G401.6 (cell line): Measurements from ENCODE around the gene CABP7.
"Not testable (repeated sequence)": the region's sequence is repeated elsewhere in the genome, so short reads cannot be mapped to it uniquely, and the experiment has no call there.

Experiments
- FAIRE-seq: peaks from 2 replicates; lab custom pipeline; 2012; peaks lifted over from hg19 to GRCh38; lab: Jason Lieb, UNC

Gene CABP7

DNA sequence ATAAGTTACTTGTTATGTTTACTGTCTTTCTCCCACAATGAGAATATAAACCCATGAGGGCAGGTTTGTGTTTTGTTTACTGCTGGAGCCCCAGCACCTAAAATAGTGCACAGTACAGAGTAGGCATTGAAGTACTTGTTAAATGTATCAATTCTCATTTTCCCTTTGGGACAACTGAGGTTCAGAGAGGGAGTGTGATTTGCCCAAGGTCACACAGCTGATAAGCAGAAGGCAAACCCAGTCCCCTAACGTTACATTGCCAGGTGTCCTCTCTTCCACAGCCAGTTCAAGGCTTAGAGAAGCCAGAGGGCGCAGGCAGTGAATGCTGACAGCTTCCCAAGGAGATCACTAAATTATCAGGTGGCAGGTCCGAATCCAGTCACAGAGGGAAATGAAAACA is 30.2 kb downstream of the CABP7 start:
- no peak for FAIRE-seq

DNA sequence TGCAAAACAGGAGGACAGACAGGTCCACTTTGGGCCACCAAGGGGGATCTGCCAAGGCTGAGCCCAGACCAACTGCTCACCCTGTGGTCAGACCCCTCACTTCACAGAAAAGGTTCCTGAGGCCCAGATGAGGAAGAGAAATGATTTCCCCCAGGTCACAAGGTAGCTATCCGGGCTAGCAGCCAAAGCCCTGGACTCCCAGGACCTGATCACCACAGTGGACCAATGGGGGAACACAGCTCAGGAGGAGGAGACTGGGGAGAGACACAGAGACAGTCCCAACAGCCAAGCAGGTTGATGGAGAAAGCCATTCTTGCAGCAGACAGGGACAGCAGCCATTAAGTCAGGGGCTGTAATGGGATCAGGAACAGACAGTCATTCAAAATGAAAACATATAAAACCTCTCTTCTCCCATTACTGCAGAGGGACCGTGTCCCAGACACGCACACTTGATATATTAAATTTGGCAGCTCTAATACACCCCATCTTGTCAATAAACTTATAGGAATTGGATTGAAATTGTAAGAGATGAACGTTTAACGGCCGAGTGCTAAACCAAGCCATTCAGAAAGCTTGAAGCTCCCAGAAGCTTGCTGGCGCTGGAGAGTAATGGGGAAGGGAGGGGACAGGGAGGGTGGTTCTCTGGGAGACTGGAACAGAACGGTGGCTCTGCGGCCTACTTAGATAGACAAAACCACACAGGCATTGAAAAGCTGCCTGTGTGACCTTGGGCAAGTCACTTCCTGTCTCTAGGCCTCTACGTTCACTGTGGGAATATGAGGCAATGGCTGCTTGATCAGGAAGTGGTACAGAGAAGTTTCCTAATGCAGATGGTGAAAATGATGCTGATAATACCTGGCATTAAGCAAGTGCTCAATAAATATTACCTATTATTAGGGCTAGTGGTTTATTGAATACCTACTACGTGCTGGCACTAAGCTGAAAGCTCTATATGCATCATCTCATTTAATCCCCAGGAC is 31.0 kb downstream of the CABP7 start:
- no peak for FAIRE-seq

DNA sequence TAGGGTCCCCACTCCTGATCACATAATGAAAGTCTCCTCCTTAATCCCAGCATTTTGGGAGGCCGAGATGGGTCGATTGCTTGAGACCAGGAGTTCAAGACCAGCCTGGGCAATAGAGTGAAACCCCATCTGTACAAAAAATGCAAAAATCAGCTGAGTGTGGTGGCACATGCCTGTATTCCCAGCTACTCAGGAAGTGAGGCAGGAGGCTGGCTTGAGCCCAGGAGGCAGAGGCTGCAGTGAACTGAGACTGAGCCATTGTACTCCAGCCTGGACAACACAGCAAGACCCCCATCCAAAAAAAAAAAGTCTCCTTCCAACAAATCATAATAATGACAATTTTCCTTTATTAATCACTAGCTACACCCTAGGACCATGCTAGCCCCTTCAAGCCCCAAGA is 31.9 kb downstream of the CABP7 start:
- no peak for FAIRE-seq

DNA sequence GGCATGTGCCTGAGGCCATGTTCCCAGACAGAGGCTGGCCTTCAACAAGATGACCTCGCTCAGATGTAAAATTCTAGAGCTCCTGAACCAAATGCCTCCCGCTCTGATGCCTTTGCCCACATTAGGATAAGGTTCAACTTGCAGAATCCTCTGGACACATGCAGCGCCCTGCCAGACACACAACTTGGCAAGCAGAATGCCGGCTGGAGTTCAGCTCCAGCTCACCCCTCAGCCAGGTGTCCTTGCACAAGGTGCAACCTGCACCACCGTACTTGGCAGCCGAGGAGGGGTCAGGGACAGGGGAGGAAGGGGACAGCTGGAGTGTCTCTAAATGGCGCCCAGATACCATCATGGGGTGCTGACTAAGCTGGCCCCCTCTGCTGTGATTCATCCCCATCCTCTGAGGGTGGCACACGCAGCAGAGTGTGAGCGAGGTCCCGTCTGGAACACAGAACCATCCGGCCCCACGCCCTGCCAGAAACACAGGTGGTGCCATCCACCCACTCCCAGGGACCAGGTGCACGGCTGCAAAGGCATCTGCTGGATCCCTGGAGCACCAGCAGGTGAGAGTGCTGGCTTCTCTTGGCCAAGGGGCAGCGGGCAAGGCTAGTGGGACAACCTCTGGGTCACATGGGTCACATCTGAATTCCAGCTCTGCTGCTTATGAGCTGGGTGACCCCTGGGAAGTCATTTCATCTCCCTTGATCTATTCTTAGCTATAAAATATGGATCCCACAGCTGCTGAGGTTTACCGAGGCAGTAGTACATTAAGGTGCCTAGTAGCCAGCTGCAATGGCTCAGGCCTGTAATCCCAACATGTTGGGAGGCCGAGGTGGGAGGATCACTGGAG is 34.2 kb downstream of the CABP7 start:
- FAIRE-seq: no peak

DNA sequence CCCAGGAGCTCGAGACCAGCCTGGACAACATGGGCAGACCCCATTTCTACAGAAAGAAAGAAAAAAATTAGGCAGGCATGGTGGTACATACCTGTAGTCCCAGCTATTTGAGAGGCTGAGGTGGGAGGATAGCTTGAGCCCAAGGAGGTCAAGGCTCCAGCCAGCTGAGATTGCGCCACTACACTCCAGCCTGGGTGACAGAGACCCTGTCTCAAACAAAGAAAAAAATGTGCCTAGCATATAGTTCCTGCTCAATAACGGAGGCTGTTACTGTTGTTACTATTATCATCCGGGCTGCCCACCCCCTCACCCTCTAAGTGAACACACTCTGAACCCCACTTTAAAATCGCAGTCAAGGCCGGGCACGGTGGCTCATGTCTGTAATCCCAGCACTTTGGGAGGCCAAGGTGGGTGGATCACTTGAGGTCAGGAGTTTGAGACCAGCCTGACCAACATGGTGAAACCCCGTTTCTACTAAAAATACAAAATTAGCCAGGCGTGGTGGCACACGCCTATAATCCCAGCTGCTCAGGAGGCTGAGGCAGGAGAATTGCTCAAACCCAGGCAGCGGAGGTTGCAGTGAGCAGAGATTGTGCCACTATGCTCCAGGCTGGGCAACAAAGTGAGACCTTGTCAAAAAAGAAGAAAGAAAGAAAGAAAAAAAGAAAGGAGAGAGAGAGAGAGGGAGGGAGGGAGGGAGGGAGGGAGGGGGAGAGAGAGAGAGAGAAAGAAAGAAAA is 35.0 kb downstream of the CABP7 start:
- FAIRE-seq: not testable (repeated sequence)

DNA sequence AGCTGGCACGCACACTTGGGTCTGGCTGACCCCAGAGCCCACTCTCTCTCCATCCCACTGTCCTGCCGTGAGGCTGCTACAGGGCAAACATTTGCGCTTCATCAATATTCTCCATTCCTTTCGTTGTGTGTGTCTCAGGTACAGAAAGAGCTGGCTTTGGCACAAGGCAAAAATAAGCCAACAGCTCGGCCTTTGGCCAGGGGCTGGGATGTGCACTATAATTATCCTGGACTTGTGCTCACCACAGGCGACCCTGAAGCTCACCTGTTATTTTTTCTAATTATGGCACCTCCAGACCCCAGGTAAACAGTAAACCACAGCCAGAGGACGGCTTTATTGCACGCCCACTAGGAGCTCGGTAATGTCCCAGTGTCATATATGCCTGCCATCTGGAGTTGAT is 36.1 kb downstream of the CABP7 start:
- FAIRE-seq: no peak

DNA sequence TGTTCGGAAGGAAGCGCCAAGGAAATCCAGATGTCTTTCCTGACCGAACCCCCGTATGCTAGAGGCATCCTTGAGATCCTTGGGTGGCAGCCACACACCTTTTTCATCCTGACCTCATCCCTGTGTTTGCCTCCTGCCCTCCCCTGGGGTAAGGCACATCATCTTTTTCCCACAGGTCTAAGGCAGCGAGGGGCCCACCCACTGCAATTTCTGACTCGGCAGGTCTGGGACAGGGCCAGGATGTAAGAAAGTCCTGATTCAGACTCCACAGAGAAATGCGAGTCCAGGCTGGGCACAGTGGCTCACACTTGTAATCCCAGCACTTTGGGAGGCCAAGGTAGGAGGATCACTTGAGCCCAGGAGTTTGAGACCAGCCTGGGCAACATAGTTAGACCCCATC is 36.5 kb downstream of the CABP7 start:
- no peak for FAIRE-seq

DNA sequence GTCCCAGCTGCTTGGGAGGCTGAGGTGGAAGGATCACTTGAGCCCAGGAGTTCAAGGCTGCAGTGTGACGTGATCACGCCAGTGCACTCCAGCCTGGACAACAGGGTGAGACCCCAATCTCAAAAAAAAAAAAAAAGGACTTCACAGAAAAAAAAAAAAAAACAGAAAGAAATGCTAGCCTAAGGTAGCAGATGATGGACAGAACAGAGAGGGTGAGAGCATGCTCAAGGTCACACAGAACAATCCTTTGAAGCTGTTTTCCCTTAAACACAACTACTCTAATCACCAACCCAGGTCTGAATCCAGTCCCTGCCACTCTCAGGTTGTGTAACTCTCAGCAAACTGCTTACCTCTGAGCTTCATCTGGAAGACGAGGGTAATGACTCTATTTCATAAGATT is 37.3 kb downstream of the CABP7 start:
- FAIRE-seq: no peak

DNA sequence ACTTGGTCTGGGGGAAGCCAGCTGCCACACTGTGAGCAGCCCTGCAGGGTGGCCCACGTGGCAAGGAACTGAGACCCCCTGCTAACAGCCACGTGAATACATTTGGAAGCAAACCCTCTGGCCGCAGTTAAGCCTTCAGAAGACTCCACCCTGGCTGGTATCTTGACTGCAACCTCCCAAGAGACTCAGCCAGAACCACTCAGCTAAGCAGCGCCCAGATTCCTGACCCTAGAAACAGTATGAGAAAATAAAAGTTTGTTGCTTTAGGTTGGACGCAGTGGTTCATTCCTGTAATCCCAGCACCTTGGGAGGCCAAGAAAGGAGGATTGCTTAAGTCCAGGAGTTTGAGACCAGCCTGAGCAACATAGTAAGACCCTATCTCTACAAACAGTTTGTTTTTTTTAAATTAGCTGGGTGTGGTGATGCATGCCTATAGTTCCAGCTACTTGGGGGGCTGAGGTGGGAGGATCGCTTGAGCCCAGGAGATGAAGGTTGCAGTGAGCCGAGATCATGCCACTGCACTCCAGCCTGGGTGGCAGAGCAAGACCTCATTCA is 38.3 kb downstream of the CABP7 start:
- no peak for FAIRE-seq

DNA sequence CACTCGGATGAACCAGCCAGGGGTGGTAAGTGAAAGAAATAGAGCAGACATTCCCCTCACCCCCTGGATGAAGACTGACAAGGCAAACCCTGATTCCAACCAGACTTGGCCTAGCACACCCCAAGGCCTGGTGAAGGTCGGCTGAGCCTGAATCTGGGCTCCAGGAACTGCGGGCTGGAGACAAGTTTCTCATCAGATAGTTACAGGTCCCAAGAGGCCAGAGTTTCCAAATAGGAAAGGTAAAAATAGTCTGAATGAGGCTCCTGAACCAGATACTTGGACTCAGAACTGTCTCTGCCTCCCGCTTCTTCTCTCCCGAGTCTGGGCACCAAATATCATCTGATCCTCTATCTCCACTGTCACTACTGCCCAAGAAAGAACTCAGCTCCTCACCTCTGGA is 39.2 kb downstream of the CABP7 start:
- no peak for FAIRE-seq

DNA sequence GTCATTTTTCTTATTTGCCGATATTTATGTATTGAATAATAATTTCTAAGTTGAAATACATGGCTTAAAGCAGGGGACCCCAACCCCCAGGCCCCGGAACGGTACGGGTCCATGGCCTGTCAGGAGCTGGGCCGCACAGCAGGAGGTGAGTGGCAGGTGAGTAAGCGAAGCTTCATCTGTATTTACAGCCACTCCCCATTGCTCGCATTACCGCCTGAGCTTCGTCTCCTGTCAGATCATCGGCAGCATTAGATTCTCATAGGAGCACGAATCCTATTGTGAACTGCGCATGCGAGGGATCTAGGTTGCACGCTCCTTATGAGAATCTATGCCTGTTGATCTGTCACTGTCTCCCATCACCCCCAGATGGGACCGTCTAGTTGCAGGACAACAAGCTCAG is 42.5 kb downstream of the CABP7 start:
- FAIRE-seq: no peak

DNA sequence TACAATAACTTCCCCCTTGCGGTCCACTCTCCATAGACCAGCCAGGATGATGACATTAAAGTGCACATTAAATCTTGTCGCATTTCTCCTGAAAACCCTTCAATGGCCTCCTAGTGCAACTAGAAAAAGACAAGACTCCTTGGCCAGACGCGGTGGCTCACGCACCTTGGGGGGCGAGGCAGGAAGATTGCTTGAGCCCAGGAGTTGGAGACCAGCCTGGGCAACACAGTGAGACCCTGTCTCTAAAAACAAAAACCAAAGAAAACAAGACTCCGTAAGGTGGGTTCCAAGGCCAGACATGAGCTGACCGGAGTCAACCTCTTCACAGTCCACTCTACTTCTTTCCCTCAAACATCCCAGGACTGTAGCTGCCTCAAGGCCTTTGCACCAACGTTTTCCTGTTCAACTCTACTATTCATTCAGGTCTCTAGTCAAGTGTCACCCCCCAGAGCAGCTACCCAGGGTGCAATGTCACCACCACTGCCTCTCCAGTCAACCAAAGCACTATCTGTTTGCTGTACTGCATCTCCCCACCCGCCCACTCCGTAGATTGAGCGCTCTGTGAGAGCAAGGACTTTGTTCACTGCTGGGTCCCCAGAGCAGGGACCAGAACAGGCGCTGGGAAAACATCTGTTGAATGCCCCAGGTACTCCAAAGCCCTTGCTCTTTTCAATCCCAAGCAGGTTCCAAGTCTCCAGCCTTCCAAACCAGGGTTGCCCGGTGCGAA is 46.3 kb downstream of the CABP7 start:
- FAIRE-seq: no peak

DNA sequence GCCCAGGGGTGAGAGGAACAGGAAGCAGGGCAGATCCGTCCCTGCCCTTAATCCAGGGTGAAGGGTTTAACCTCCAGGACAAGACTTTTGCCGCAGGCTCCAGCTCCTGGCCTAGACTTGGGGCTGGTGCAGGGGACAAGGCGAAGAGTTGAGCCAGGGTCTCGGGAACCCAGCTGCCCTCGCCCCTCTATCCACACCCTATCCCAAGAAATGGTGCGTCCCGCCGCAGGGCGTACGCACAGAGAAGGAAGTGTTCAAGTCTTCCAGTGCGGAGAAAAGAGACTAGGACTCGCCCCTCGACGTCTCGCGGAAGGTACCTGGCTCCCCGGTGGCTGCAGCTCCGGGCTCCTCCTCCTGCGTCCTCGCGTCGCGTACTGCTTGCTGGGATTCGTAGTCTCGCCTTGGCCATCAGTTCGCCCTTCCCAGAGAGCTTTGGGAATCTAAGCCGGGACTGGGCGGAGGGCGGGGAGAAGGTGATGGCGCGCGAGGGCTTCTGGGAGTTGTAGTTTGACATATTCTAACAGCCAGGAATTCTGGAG is 46.9 kb downstream of the CABP7 start, which contains the start of gene ZMAT5:
TSS of gene ZMAT5 (minus strand) at position 376 of the 539 bp plus-strand sequence. CDS start 18,463 bp downstream, outside the sequence.
- peak; percentile 98 for FAIRE-seq

DNA sequence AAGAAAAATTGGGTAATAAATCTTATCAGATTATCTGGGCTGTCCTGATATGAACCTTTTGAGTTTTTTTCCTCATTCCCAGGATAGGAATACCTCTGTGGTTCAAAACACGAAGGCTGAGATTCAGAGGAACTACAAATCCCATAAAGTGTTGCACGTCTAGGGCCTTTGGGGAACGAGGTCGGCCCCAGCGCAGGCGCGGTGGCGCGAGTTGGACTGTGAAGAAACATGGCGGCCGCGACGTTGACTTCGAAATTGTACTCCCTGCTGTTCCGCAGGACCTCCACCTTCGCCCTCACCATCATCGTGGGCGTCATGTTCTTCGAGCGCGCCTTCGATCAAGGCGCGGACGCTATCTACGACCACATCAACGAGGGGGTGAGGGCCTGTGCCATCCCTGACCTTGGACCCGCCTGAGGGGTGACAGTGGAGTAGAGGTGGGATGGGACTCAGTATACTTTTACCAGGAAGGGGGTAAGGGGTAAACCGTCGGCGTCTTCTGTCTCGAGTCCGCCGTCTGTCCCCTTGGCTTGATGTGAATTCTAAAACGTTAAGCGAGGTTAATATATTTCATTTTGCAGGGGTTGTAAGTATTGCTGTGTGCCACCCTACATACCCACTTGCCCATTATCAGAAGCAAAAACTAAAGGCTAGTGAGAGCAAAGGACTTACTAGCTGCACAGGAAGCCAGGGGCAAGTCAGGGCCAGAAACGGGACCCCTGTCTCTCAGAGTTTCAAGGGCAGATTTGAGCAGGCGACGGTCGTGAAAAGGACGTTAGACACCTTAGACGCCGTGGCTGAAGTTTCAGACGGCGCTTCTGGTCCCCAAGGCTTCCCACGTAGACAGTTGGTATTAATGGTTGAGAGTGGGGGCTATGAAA is 47.6 kb downstream of the CABP7 start, which contains the start of gene UQCR10:
TSS of gene UQCR10 (plus strand) at position 199 of the 881 bp plus-strand sequence. CDS start at position 229, 30 bp downstream.
- no peak for FAIRE-seq

DNA sequence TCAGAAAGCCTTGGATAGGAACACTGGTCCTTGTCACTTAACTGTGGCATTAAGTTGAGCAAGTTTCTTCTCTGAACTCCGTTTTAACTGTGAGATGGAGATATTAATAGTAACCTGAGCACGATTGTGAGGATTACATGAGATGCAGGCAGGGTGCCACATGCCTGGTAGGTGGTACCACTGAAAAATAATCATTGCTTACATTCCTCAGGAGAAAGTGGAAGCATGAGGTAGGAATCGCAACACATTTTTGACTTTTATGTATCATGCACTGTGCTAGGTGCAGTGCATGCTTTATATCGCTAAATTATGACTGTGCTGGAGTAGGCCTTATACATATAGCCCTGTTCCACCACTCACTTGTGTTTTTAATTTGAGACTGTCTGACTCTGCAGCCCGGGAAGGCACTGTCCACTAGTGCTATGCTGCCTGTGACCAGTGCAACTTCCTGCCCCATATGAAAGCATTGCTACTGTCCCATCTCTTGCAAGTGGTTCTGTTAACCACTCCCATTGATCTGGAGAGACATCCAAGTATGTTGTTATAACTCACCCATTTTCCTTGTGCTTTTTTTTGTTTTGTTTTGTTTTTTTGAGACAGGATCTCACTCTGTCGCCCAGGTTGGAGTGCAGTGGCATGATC is 48.4 kb downstream of the CABP7 start:
- no peak for FAIRE-seq

DNA sequence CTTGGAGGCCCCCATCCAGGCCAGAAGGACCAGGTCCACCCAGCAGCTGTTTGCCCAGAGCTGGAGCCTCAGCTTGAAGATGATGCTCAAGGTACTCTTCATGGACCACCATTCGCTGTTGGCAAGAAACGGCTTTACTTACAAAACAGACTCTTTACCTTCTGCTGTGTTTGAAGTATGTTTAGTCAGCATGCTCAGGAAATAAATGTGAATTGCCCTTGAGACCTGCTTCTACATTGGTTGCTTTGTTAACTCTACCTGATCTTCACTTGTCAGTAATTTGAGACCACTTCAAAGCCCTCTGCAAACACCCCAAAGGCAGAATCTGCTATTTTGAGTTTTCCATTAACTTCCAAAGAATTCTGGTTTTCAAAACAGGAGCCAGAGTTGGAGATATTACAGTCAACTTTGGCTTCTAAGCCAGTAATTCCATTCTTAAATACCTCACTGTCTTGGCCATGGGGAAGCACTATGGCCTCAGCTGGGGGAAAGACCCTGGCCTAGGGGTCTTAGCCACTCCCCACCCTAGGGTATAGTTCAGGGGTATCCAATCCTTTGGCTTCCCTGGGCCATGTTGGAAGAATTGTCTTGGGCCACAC is 50.0 kb downstream of the CABP7 start:
- FAIRE-seq: no peak

DNA sequence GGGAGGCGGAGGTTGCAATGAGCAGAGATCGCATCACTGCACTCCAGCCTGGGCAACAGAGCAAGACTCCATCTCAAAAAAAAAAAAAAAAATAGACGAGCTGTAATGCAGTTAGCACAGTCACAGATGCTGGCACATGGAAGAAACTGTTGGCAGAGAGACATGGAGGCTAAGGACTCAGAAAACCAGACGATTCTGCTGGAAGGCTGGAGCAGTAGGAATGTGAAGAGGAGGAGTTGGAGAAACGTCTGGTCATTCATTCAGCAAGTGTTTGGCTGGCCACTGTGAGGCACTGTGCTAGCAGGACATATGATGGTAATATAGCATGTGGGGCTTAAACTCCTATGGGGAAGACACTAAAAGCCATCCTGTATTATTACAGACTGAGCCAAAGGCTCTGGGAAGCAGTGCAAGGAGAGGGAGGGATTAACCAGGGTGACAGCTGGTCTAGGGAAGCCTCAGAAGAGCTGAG is 52.4 kb downstream of the CABP7 start:
- peak; percentile 87 for FAIRE-seq

DNA sequence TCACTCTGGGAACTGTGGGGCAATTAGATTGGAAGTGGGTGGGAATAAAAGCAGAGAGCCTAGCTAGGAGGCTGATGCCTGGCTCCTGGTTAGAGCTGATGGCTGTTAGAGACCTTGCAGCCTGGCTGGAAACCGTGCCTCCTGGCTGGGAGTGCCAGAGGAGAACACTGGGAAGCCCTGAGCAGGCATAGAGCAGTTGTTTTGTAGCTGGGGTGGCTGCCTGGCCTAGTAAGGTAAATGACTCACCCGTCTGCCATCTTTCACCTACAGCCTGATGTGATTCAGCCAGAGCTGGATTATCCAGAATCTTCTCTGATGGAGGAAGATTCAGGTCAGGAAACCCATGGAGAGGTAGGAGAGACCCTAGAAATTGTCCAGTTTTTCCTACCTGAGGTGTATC is 53.4 kb downstream of the CABP7 start:
- no peak for FAIRE-seq

DNA sequence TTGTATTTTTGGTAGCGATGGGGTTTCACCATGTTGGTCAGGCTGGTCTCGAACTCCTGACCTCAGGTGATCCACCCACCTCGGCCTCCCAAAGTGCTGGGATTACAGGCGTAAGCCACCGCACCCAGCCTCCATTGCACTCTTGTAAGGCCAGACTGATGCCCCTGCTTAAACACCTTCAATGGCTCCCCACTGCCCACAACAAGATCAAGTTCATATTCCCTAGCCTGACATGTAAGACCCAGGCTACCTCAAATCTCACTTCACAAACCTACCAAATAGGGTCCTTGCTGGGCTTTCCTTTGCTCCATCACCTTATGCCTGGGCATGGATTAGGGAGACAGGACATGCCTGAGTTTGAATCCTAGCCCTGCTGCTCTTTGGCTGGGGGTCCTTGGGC is 60.4 kb downstream of the CABP7 start:
- FAIRE-seq: no peak
